Measurements from ENCODE around the gene UNC93B1. TPM values are rescaled to one million over a fixed set of nuclear protein-coding genes. Genes with fewer than 3 reads are reported as not detected.

UNC93B1 gene
- total RNA-seq, 1 donor from 2014 or later: 79.5 TPM

DNA sequence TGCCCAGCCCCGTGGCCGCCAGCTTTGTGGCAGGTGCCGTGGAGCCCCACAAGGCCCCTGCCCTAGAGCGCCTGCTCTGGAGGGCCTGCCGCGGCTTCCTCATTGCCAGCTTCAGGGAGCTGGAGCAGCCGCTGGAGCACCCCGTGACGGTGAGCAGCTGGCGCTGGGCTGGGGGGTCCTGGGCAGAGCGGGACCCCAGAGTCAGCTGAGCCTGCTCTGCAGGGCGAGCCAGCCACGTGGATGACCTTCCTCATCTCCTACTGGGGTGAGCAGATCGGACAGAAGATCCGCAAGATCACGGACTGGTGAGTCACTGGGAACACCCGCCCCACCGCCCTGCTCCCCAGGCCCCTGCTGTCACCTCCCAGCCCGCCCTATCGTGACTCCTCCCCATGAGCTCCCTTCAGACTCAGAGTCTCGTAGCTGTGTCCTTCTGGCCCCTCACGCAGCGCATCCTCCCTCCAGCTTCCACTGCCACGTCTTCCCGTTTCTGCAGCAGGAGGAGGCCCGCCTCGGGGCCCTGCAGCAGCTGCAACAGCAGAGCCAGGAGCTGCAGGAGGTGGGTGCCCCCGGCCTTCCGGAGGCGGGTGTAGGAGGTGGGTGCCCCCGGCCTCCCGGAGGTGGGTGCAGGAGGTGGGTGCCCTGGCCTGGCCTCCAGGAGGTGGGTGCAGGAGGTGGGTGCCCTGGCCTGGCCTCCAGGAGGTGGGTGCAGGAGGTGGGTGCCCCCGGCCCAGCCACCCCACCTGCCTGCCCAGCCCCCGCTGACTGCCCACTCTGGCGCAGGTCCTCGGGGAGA, 39.6 kb upstream of the UNC93B1 start:
- intact Hi-C loops (cut with DNase I): no loop called here
- DNase-seq: peak; percentile 66
- Histone ChIP-seq H3K27ac (no peak overlapping the region), H3K4me1 (peaks cover 19% of the 10 kb centered on the region), H3K27me3 (no peaks in the 10 kb centered on the region), H3K36me3 (peaks cover 42% of the 10 kb centered on the region), H3K4me3 (no peak overlapping the region), H3K9me3 (no peaks in the 10 kb centered on the region)
- TF ChIP-seq, protein P1, sequence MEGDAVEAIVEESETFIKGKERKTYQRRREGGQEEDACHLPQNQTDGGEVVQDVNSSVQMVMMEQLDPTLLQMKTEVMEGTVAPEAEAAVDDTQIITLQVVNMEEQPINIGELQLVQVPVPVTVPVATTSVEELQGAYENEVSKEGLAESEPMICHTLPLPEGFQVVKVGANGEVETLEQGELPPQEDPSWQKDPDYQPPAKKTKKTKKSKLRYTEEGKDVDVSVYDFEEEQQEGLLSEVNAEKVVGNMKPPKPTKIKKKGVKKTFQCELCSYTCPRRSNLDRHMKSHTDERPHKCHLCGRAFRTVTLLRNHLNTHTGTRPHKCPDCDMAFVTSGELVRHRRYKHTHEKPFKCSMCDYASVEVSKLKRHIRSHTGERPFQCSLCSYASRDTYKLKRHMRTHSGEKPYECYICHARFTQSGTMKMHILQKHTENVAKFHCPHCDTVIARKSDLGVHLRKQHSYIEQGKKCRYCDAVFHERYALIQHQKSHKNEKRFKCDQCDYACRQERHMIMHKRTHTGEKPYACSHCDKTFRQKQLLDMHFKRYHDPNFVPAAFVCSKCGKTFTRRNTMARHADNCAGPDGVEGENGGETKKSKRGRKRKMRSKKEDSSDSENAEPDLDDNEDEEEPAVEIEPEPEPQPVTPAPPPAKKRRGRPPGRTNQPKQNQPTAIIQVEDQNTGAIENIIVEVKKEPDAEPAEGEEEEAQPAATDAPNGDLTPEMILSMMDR (IDR thresholded peaks at IDR 0.05): no peak
- no peak for ATAC-seq

DNA sequence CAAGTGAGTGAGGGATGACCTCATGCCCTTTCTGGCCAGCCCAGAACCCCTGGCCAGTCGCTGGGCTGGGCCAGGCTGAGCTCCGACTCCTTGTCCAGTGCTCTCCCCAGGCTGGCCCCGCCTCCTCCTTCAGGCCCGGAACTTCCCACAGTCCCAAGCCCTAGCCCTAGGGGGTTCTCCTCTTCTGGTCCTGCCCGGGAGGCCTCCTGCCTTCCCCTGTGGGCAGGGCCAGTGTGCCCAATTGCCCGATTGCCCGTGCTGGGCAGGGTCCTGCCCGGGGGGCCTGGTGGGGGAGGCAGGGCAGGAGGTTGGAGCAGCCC, 39.1 kb upstream of the UNC93B1 start:
- Histone ChIP-seq H3K9me3 (no peaks in the 10 kb centered on the region), H3K27me3 (no peaks in the 10 kb centered on the region), H3K27ac (no peak overlapping the region), H3K36me3 (peaks cover 38% of the 10 kb centered on the region), H3K4me1 (peaks cover 25% of the 10 kb centered on the region), H3K4me3 (no peak overlapping the region)
- TF ChIP-seq, protein P1 (IDR thresholded peaks at IDR 0.05): no peak
- intact Hi-C loops (cut with DNase I): no loop called here
- DNase-seq (no peak), ATAC-seq (no peak)

DNA sequence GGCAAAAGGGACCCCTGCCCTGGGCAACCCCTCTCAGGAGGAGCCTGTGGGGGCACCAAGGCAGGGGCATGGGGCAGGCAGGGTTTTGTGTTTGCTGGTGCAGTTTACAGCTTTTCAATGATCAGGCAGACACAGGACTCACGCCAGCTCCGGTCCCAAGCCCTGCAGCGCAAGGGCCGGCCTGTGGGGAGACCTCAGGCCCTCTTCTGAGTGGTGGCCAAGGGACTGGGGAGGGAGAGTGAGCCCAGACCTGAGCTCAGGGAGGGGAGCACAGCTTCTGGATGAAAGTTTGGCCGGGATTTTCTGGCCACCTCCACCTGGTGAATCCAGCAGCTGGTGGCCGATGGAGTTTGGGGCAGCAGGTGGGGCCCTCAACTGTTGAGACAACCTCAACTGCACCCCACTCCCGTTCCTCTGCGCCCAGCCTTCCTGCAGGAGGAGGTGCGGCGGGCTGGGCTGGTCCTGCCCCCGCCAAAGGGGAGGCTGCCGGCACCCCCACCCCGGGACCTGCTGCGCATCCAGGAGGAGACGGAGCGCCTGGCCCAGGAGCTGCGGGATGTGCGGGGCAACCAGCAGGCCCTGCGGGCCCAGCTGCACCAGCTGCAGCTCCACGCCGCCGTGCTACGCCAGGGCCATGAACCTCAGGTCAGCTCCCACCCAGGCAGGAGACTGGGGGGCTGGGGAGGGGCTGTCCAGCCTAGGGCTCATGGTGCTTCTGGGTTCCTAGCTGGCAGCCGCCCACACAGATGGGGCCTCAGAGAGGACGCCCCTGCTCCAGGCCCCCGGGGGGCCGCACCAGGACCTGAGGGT, 38.5 kb upstream of the UNC93B1 start:
- H3K4me3 ChIP-seq: no peak overlapping the region
- H3K27ac ChIP-seq: no peak overlapping the region
- ATAC-seq: no peak
- intact Hi-C loops (cut with DNase I): no loop called here
- no peaks in the 10 kb centered on the region for H3K27me3 ChIP-seq
- DNase-seq: peak; percentile 64
- TF ChIP-seq, protein P1 (IDR thresholded peaks at IDR 0.05): no peak
- peaks cover 31% of the 10 kb centered on the region for H3K4me1 ChIP-seq
- peaks cover 34% of the 10 kb centered on the region for H3K36me3 ChIP-seq
- H3K9me3 ChIP-seq: no peaks in the 10 kb centered on the region

DNA sequence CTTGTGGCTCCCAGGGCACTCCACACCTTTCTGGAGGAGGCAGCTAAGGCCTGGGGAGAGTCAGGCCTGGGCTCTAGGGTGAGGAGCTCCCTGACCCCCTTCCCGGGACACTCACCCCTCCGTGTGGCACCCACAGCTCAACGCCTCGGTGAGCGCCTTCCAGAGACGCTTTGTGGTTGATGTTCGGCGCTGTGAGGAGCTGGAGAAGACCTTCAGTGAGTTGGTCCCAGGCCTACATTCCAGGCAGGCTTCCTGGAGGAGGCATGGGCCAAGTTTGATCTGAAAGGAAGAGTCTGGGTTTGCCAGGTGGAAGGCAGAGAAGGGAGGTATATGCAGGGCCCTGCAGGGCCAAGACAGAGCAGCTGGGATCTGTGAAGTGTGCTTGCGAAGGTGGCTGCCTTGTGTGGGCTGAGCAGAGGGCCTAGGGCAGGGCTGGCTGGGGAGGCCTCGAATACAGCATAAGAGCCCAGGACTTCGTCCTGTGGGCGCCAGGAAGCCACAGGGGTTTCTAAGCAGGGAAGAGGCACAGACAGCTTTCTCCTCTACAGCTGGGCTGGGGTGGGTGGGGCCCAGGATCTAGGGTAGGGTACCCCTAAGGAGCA, 37.8 kb upstream of the UNC93B1 start:
- intact Hi-C loops (cut with DNase I): no loop called here
- Histone ChIP-seq H3K4me1 (peaks cover 38% of the 10 kb centered on the region), H3K36me3 (peaks cover 34% of the 10 kb centered on the region), H3K9me3 (no peaks in the 10 kb centered on the region), H3K27ac (peak overlapping the region; percentile 94), H3K27me3 (no peaks in the 10 kb centered on the region), H3K4me3 (no peak overlapping the region)
- TF ChIP-seq, protein P1 (IDR thresholded peaks at IDR 0.05): no peak
- DNase-seq (no peak), ATAC-seq (no peak)

DNA sequence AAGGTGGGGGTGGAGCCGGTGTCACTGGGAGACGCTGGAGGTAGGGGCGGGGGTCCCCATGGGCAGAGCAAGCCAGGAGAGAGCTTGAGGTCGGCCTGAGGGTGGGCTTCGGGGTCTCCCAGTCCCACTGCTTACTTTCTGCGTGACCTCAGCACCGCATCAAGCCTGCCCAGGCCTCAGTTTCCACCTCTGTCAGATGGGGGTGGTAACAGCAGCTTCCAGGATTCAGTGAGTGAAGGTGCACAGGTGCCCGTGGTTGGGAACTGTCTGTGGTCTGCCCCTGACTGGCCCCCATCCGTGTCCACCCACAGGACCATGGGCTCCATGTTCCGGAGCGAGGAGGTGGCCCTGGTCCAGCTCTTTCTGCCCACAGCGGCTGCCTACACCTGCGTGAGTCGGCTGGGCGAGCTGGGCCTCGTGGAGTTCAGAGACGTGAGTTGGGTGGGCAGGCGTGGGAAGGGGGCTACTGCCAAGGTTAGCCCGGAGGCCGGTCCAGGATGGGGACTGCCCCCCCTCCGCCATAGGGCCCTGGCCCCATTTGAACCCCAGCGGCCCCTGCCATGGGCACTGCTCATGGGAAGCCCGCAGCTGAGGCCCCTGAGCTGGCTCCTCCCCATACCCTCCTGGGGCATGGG, 37.2 kb upstream of the UNC93B1 start:
- DNase-seq (peak; percentile 65), ATAC-seq (no peak)
- intact Hi-C loops (cut with DNase I): no loop called here
- Histone ChIP-seq H3K36me3 (peaks cover 34% of the 10 kb centered on the region), H3K27me3 (no peaks in the 10 kb centered on the region), H3K27ac (peak overlapping the region; percentile 94), H3K9me3 (no peaks in the 10 kb centered on the region), H3K4me3 (peak overlapping the region; percentile 98), H3K4me1 (peaks cover 44% of the 10 kb centered on the region)
- TF ChIP-seq, protein P1 (IDR thresholded peaks at IDR 0.05): no peak
